GM12864 (cell line): ENCODE measurements around the gene ELOVL4.

Experiments
- DNase-seq: peaks from one replicate; pipeline ENCODE4 v3.0.0-alpha.2; 2011; ENCODE audit warnings: low read depth
- H3K4me3 ChIP-seq: 2 replicates; pipeline ENCODE4 v1.5.1; 2011; ENCODE audit warnings: mild to moderate bottlenecking, low read depth, low read length, control low read depth
- CTCF ChIP-seq: IDR thresholded peaks from 2 replicates; pipeline ENCODE4 v1.5.1; 2011; ENCODE audit warnings: low read depth, mild to moderate bottlenecking, moderate library complexity, low read length, control low read depth, inconsistent platforms; ENCODE audit errors: missing control alignments

ELOVL4 gene

GRCh38 chr6:79946272-79947190 is 822 bp downstream of the ELOVL4 start:
- peak overlapping the region; percentile 46 for H3K4me3 ChIP-seq

GRCh38 chr6:79943133-79943532 is 4.2 kb downstream of the ELOVL4 start:
- no peak for DNase-seq
- H3K4me3 ChIP-seq, result no peak overlapping the region
- no peak for TF ChIP-seq CTCF

More at GRCh38 chr6:79946272-79947190, 822 bp downstream of the ELOVL4 start:
- DNase-seq, result no peak
- TF ChIP-seq CTCF, result peak; percentile 30

GRCh38 chr6:79941489-79942151 is 5.7 kb downstream of the ELOVL4 start:
- no peak for TF ChIP-seq CTCF
- DNase-seq, result no peak
- no peak overlapping the region for H3K4me3 ChIP-seq

GRCh38 chr6:79928478-79928998 is 18.8 kb downstream of the ELOVL4 start:
- DNase-seq, result no peak
- H3K4me3 ChIP-seq, result no peak overlapping the region
- TF ChIP-seq CTCF, result no peak

GRCh38 chr6:79927758-79928157 is 19.6 kb downstream of the ELOVL4 start:
- no peak for DNase-seq
- H3K4me3 ChIP-seq, result no peak overlapping the region
- no peak for TF ChIP-seq CTCF

- no peak for TF ChIP-seq CTCF
- H3K4me3 ChIP-seq, result no peak overlapping the region
- no peak for DNase-seq
Measured at GRCh38 chr6:79923270-79923669, 24.1 kb downstream of the ELOVL4 start.
